ENCODE results near the gene CNTN4.

- TF ChIP-seq POLR2AphosphoS5 (IDR thresholded peaks at IDR 0.05; ENCODE audit: low read depth) (no peak), CTCF (IDR thresholded peaks at IDR 0.05; ENCODE audit: insufficient read depth, low read length) (no peak)
Observed at GRCh38 chr3:2697589-2697988, 598.9 kb downstream of the CNTN4 start.
